Measurements from ENCODE around the gene RECQL5.

RECQL5 gene

DNA sequence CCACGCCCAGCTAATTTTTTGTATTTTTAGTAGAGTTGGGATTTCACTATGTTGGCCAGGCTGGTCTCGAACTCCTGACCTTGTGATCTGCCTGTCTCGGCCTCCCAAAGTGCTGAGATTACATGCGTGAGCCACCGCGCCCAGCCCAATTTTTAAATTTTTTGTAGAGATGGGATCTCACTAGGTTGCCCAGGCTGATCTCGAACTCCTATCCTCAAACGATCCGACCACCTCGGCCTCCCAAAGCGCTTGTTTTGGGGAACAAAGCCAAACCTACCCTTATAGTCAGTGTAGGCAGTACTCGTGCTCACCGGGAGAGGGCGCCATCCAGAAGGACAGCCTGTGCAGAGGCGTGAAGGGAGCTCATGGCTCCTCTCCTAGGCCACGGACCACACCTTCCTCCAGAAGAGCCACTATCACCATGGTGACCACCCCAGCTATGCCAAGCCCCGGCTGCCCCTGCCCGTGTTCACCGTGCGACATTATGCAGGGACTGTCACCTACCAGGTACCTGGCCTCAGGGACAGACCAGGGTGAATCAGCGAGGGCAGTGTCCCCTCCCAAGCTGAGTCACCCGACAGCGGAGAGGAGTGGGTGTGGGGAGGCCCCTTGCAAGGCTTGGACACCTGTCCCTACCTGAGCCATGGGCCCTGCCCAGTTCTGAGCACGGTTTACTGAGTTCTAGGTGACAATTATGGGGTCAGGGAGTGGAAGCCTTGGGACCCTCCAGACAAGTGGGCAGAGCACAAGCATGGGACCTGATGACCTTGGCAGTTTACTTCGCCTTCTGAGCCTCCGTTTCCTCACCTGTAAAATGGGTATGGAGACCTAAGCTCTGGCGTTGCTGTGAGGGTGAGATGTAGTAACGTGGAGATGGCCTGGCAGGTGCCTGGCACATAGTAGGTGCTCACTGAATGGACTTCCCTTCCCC is 65.6 kb downstream of the RECQL5 start:
- H3K9me3 ChIP-seq (ENCODE audit: insufficient read depth, low read length) = no peaks in the 10 kb centered on the region
- H3K27me3 ChIP-seq (ENCODE audit: low read depth, low read length) = no peaks in the 10 kb centered on the region; the same call in none of the 2 replicates
- H3K79me2 ChIP-seq (ENCODE audit: low read length) = no peaks in the 10 kb centered on the region
- H3K4me2 ChIP-seq (ENCODE audit: low read length) = peak overlapping the region; percentile 37; the same call in 1 of the 2 replicates
- no peak overlapping the region for H3K27ac ChIP-seq (ENCODE audit: low read length)
- H3K36me3 ChIP-seq (replicated peaks; ENCODE audit: low read depth, low read length) = no peaks in the 10 kb centered on the region
- H3K4me1 ChIP-seq (ENCODE audit: low read length) = peaks cover 2% of the 10 kb centered on the region; the same call in 1 of the 2 replicates
- H2AFZ ChIP-seq (ENCODE audit: low read depth, low read length) = no peak overlapping the region
- H4K20me1 ChIP-seq (ENCODE audit: insufficient read depth, low read length) = no peaks in the 10 kb centered on the region
- no peak overlapping the region for H3K9ac ChIP-seq (ENCODE audit: low read length)
- TF ChIP-seq, protein P1, sequence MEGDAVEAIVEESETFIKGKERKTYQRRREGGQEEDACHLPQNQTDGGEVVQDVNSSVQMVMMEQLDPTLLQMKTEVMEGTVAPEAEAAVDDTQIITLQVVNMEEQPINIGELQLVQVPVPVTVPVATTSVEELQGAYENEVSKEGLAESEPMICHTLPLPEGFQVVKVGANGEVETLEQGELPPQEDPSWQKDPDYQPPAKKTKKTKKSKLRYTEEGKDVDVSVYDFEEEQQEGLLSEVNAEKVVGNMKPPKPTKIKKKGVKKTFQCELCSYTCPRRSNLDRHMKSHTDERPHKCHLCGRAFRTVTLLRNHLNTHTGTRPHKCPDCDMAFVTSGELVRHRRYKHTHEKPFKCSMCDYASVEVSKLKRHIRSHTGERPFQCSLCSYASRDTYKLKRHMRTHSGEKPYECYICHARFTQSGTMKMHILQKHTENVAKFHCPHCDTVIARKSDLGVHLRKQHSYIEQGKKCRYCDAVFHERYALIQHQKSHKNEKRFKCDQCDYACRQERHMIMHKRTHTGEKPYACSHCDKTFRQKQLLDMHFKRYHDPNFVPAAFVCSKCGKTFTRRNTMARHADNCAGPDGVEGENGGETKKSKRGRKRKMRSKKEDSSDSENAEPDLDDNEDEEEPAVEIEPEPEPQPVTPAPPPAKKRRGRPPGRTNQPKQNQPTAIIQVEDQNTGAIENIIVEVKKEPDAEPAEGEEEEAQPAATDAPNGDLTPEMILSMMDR (IDR thresholded peaks at IDR 0.05; ENCODE audit: low read depth, low read length) = peak; percentile 85
- TF ChIP-seq EZH2phosphoT487 (IDR thresholded peaks at IDR 0.05; ENCODE audit: low read depth) = no peak
- H3K4me3 ChIP-seq (ENCODE audit: low read length) = no peak overlapping the region

DNA sequence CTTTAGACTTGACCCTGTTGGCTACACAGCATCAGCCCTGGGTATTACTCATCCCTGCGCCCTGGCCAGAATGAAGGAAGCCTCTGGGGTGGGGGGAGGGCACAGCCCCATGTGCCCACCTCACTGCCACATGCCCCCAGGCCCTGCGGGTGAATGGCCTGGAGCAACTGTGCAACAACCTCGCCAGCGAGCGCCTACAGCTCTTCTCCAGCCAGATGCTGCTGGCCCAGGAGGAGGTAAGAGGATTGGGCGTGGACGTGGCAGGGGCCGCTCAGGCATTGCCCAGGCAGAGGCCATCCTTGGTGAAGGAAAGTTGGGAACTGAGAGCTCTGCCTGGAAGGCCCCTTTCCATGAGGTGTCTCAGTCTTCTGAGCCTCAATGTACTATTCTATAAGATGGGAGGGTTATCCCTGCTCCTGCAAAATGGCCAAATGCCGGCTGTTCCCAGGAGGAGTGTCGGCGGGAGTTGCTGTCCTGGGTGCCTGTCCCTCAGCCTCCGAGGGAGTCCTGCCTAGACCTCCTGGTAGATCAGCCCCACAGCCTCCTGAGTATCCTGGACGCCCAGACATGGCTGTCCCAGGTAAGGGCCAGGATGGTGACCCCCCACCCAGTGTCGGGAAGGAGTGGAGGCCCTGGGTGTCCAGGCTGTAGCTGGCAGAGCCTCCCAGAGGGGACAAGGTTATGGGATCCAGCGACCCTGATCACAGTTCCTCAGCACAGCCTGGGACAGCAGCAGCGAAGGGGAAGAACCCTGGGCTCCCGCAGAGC is 70.5 kb downstream of the RECQL5 start:
- H3K9ac ChIP-seq (ENCODE audit: low read length) = no peak overlapping the region
- peaks cover 2% of the 10 kb centered on the region; the same call in 1 of the 2 replicates for H3K4me1 ChIP-seq (ENCODE audit: low read length)
- TF ChIP-seq, protein P1 (IDR thresholded peaks at IDR 0.05; ENCODE audit: low read depth, low read length) = no peak
- TF ChIP-seq EZH2phosphoT487 (IDR thresholded peaks at IDR 0.05; ENCODE audit: low read depth) = no peak
- no peaks in the 10 kb centered on the region for H3K9me3 ChIP-seq (ENCODE audit: insufficient read depth, low read length)
- H3K4me3 ChIP-seq (ENCODE audit: low read length) = no peak overlapping the region
- H3K4me2 ChIP-seq (ENCODE audit: low read length) = no peak overlapping the region
- H3K27me3 ChIP-seq (ENCODE audit: low read depth, low read length) = peaks cover under 1% of the 10 kb centered on the region; the same call in 1 of the 2 replicates
- H4K20me1 ChIP-seq (ENCODE audit: insufficient read depth, low read length) = no peaks in the 10 kb centered on the region
- H3K79me2 ChIP-seq (ENCODE audit: low read length) = no peaks in the 10 kb centered on the region
- no peak overlapping the region for H3K27ac ChIP-seq (ENCODE audit: low read length)
- H3K36me3 ChIP-seq (replicated peaks; ENCODE audit: low read depth, low read length) = no peaks in the 10 kb centered on the region
- H2AFZ ChIP-seq (ENCODE audit: low read depth, low read length) = no peak overlapping the region

DNA sequence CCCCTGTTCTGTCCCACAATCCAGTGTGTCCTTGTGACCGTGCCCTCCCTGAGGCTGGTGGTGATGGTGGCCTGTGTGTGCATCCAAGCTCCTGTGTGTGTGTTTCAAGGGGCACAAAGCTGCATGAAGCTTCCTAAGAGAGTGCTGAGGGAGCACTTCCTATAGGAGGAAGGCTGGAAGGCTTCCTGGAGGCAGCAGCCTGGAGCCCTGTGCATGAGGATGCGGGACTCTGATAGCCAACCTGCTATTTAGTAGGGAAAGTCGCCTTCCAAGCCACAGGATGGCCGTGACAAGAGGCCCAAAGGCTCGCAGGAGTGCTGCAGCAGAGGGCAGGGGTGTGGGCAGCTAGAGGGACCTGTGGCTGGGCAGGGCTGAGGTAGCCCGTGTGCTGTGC is 71.0 kb downstream of the RECQL5 start:
- no peak overlapping the region for H3K9ac ChIP-seq (ENCODE audit: low read length)
- H4K20me1 ChIP-seq (ENCODE audit: insufficient read depth, low read length) = no peaks in the 10 kb centered on the region
- H2AFZ ChIP-seq (ENCODE audit: low read depth, low read length) = no peak overlapping the region
- peaks cover 6% of the 10 kb centered on the region for H3K27me3 ChIP-seq (ENCODE audit: low read depth, low read length)
- no peak for TF ChIP-seq EZH2phosphoT487 (IDR thresholded peaks at IDR 0.05; ENCODE audit: low read depth)
- TF ChIP-seq, protein P1 (IDR thresholded peaks at IDR 0.05; ENCODE audit: low read depth, low read length) = no peak
- no peak overlapping the region for H3K4me3 ChIP-seq (ENCODE audit: low read length)
- H3K4me2 ChIP-seq (ENCODE audit: low read length) = no peak overlapping the region
- H3K79me2 ChIP-seq (ENCODE audit: low read length) = no peaks in the 10 kb centered on the region
- H3K9me3 ChIP-seq (ENCODE audit: insufficient read depth, low read length) = no peaks in the 10 kb centered on the region
- no peaks in the 10 kb centered on the region for H3K4me1 ChIP-seq (ENCODE audit: low read length)
- H3K27ac ChIP-seq (ENCODE audit: low read length) = no peak overlapping the region
- H3K36me3 ChIP-seq (replicated peaks; ENCODE audit: low read depth, low read length) = no peaks in the 10 kb centered on the region
